GM13977 (cell line): Measurements from ENCODE around the gene RIMS1.

Experiments used
- DNase-seq: peaks from one replicate; pipeline ENCODE4 v3.0.0; 2012; ENCODE audit warnings: low spot score
- CTCF ChIP-seq: IDR thresholded peaks from 2 replicates; pipeline ENCODE4 v1.5.1; 2012; ENCODE audit warnings: mild to moderate bottlenecking, control low read depth; ENCODE audit not compliant: insufficient read depth; ENCODE audit errors: extremely low read depth, missing control alignments
- in situ Hi-C: fragments of 300-500 bp; cut with MboI; formaldehyde crosslinking; loops from one replicate; pipeline ENCODE4 v1.12.0; 2022; ENCODE audit warnings: low sequenced_read_pairs, low pct_unique_long_range_greater_than_20kb, mixed read lengths, inconsistent platforms; ENCODE audit not compliant: unreplicated experiment

Gene RIMS1

GRCh38 chr6:71967436-71967835 is 81.1 kb downstream of the RIMS1 start:
- no peak for DNase-seq
- in situ Hi-C loops = no loop called here
- no peak for TF ChIP-seq CTCF

GRCh38 chr6:71977884-71978283 is 91.5 kb downstream of the RIMS1 start:
- TF ChIP-seq CTCF = no peak
- DNase-seq = no peak
- in situ Hi-C loops = no loop called here

- in situ Hi-C loops = no loop called here
- no peak for DNase-seq
- no peak for TF ChIP-seq CTCF
Observed at GRCh38 chr6:71979911-71980310, 93.6 kb downstream of the RIMS1 start.

- TF ChIP-seq CTCF = no peak
- DNase-seq = peak; percentile 2
- in situ Hi-C loops = no loop called here
Observed at GRCh38 chr6:71982389-71982788, 96.0 kb downstream of the RIMS1 start.

GRCh38 chr6:71983131-71983530 is 96.8 kb downstream of the RIMS1 start:
- in situ Hi-C loops = no loop called here
- DNase-seq = no peak
- TF ChIP-seq CTCF = no peak

- in situ Hi-C loops = no loop called here
- no peak for TF ChIP-seq CTCF
Observed at GRCh38 chr6:71994705-71995271, 108.4 kb downstream of the RIMS1 start.

GRCh38 chr6:71997341-71997740 is 111.0 kb downstream of the RIMS1 start:
- in situ Hi-C loops = no loop called here

More at GRCh38 chr6:71994705-71995271, 108.4 kb downstream of the RIMS1 start:
- no peak for DNase-seq

More at GRCh38 chr6:71997341-71997740, 111.0 kb downstream of the RIMS1 start:
- no peak for TF ChIP-seq CTCF
- no peak for DNase-seq
